Measurements from ENCODE around the gene SLC25A46. TPM values are rescaled to one million over a fixed set of nuclear protein-coding genes. Genes with fewer than 3 reads are reported as not detected.

SLC25A46 gene
- total and polyA plus RNA-seq, 2 of the 8 experiments (the other 6 are each of a cell fraction or from before 2014, with no cell fraction given): 10.6 to 21.7 TPM

DNA sequence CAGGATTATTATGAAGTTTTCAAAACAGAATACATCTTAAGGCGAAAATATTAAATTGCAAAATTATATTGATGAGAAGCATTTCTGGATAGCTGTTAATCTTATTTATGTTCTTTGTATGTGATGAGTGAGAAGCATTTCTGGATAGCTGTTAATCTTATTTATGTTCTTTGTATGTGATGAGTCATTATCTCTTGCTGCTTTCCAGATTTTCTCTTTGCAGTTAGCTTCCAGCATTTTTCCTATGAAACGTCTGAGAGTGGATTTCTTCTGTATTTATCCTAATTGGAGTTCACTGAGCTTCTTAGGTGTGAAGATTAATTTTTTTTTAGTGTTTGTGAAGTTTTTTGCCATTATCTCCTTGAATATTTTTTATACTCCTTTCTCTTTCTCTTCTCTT lies 20.5 kb upstream of the SLC25A46 start:
- H3K79me1 ChIP-seq (ENCODE audit: low read depth, low read length): no peaks in the 10 kb centered on the region
- CTCF ChIA-PET (ENCODE audit: partially characterized antibody): no interaction called here
- no peaks in the 10 kb centered on the region for H3K23me2 ChIP-seq (ENCODE audit: low read depth, low read length)
- no peak overlapping the region for H3K14ac ChIP-seq (ENCODE audit: insufficient read length)
- H2AK5ac ChIP-seq (ENCODE audit: low read depth, low read length): no peak overlapping the region
- H2BK120ac ChIP-seq (replicated peaks; ENCODE audit: low read depth, low read length): no peak overlapping the region
- FAIRE-seq (no peak), DNase-seq (ENCODE audit: low read depth in 1 of 2, low spot score in 2 of 2) (no peak)
- POLR2A ChIA-PET (ENCODE audit: partially characterized antibody): no interaction called here
- no peak overlapping the region for H3K4me2 ChIP-seq (ENCODE audit: insufficient read depth in 1 of 2, low read depth in 2 of 2, low read length in 2 of 2)
- no peak overlapping the region for H4K91ac ChIP-seq (replicated peaks; ENCODE audit: insufficient read length, low read length)
- 91% methylated on average over 2 of the region's 2 CpGs; no CpG with 5 or more reads in 1 of the 2 experiments for WGBS, 2 experiments (ENCODE audit: extremely low coverage in 1 of 2, insufficient coverage in 1 of 2, insufficient read length in 1 of 2, insufficient replicate concordance in 2 of 2, low coverage in 1 of 2, low lambda C conversion rate in 2 of 2, missing lambda C conversion rate in 1 of 2)
- H3K9me3 ChIP-seq (ENCODE audit: insufficient read depth in 2 of 2, low read depth in 1 of 2, low read length in 1 of 2): no peaks in the 10 kb centered on the region
- no peak overlapping the region for H2BK12ac ChIP-seq (ENCODE audit: low read depth, low read length)
- H3K4me1 ChIP-seq (replicated peaks in 1 of 4; ENCODE audit: control insufficient read depth in 3 of 4, insufficient read depth in 4 of 4, low read length in 3 of 4): no peaks in the 10 kb centered on the region
- H3K18ac ChIP-seq (ENCODE audit: extremely low read depth, low read length): no peak overlapping the region
- no peak overlapping the region for H3K4me3 ChIP-seq (ENCODE audit: extremely low read depth in 1 of 4, insufficient read depth in 2 of 4, low read depth in 3 of 4, low read length in 4 of 4)
- H4K8ac ChIP-seq (ENCODE audit: extremely low read depth, insufficient read depth, low read length): no peak overlapping the region
- H3K36me3 ChIP-seq (ENCODE audit: control insufficient read depth in 2 of 4, insufficient read depth in 4 of 4, low read length in 3 of 4): no peaks in the 10 kb centered on the region
- H4K20me1 ChIP-seq (replicated peaks in 1 of 2; ENCODE audit: control insufficient read depth in 1 of 2, insufficient read depth in 2 of 2, low read length in 2 of 2): no peaks in the 10 kb centered on the region
- no peak overlapping the region for H3K9ac ChIP-seq (replicated peaks in 1 of 4; ENCODE audit: extremely low read depth in 1 of 4, low read depth in 3 of 4, low read length in 3 of 4)
- H3K56ac ChIP-seq (replicated peaks; ENCODE audit: insufficient read length, low read depth, low read length): no peak overlapping the region
- H2BK5ac ChIP-seq (ENCODE audit: low read depth, low read length): no peak overlapping the region
- H3K23ac ChIP-seq (ENCODE audit: insufficient read length): no peak overlapping the region
- no peak overlapping the region for H4K5ac ChIP-seq (ENCODE audit: insufficient read length, low read depth, low read length)
- H3K4ac ChIP-seq (replicated peaks; ENCODE audit: insufficient read length, low read depth, low read length): no peak overlapping the region
- H2BK15ac ChIP-seq (ENCODE audit: low read length): no peak overlapping the region
- no peaks in the 10 kb centered on the region for H3K79me2 ChIP-seq (ENCODE audit: control insufficient read depth in 1 of 2, insufficient read depth in 2 of 2, low read length in 2 of 2)
- H3K27ac ChIP-seq (ENCODE audit: low read depth, low read length): no peak overlapping the region
- H2BK20ac ChIP-seq (ENCODE audit: low read length): no peak overlapping the region
- H3K27me3 ChIP-seq (replicated peaks in 1 of 4; ENCODE audit: control insufficient read depth in 3 of 4, extremely low read depth in 1 of 4, insufficient read depth in 3 of 4, low read length in 3 of 4): no peaks in the 10 kb centered on the region
- no peak overlapping the region for H2AFZ ChIP-seq (ENCODE audit: low read length)
- TF ChIP-seq SIRT6 (IDR thresholded peaks at IDR 0.05; ENCODE audit: low read length): no peak
- TF ChIP-seq EZH2 (IDR thresholded peaks at IDR 0.05; ENCODE audit: low read depth, low read length, severe bottlenecking): no peak
- no peak for TF ChIP-seq KDM1A (IDR thresholded peaks at IDR 0.05; ENCODE audit: borderline replicate concordance, low read length)
- no peak for TF ChIP-seq ATF2 (IDR thresholded peaks at IDR 0.05; ENCODE audit: low read length)
- no peak for TF ChIP-seq SIX5 (IDR thresholded peaks at IDR 0.05; ENCODE audit: low read depth, low read length)
- TF ChIP-seq, protein P1, sequence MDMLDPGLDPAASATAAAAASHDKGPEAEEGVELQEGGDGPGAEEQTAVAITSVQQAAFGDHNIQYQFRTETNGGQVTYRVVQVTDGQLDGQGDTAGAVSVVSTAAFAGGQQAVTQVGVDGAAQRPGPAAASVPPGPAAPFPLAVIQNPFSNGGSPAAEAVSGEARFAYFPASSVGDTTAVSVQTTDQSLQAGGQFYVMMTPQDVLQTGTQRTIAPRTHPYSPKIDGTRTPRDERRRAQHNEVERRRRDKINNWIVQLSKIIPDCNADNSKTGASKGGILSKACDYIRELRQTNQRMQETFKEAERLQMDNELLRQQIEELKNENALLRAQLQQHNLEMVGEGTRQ (IDR thresholded peaks at IDR 0.05; ENCODE audit: low read length): no peak
- no peak for TF ChIP-seq EGR1 (IDR thresholded peaks at IDR 0.05; ENCODE audit: borderline replicate concordance, low read depth, low read length)
- TF ChIP-seq CREB1 (IDR thresholded peaks at IDR 0.05): no peak
- TF ChIP-seq KDM5A (IDR thresholded peaks at IDR 0.05; ENCODE audit: low read length): no peak
- TF ChIP-seq PHF8 (conservative IDR thresholded peaks at IDR 0.05; ENCODE audit: low read depth, low read length): no peak
- no peak for TF ChIP-seq JUND (IDR thresholded peaks at IDR 0.05; ENCODE audit: low read length)
- no peak for TF ChIP-seq BCL11A (IDR thresholded peaks at IDR 0.05; ENCODE audit: low read depth in 2 of 2, low read length in 2 of 2)
- TF ChIP-seq SIN3A (conservative IDR thresholded peaks at IDR 0.05 in 1 of 2, IDR thresholded peaks at IDR 0.05 in 1 of 2; ENCODE audit: low read depth in 1 of 2, low read length in 2 of 2): no peak
